ENCODE measurements around the gene TMED8.
"Not testable (repeated sequence)": the region's sequence is repeated elsewhere in the genome, so short reads cannot be mapped to it uniquely, and the experiment has no call there.

TMED8 gene

GRCh38 chr14:77364146-77364545 lies 12.7 kb downstream of the TMED8 start:
- DNase-seq (ENCODE audit: low read depth, low spot score), result no peak

- no peak for DNase-seq (ENCODE audit: low read depth, low spot score)
Observed at GRCh38 chr14:77359626-77360025, 17.3 kb downstream of the TMED8 start.

- no peak for DNase-seq (ENCODE audit: low read depth, low spot score)
Observed at GRCh38 chr14:77356899-77357298, 20.0 kb downstream of the TMED8 start.

GRCh38 chr14:77355811-77356210 lies 21.1 kb downstream of the TMED8 start:
- DNase-seq (ENCODE audit: low read depth, low spot score), result no peak

- no peak for DNase-seq (ENCODE audit: low read depth, low spot score)
Observed at GRCh38 chr14:77353469-77354141, 23.3 kb downstream of the TMED8 start.

- no peak for DNase-seq (ENCODE audit: low read depth, low spot score)
Observed at GRCh38 chr14:77347751-77348150, 29.1 kb downstream of the TMED8 start.

GRCh38 chr14:77346495-77346894 lies 30.4 kb downstream of the TMED8 start:
- DNase-seq (ENCODE audit: low read depth, low spot score), result no peak

GRCh38 chr14:77344377-77344996 lies 32.4 kb downstream of the TMED8 start:
- DNase-seq (ENCODE audit: low read depth, low spot score), result no peak

GRCh38 chr14:77343662-77344061 lies 33.2 kb downstream of the TMED8 start:
- DNase-seq (ENCODE audit: low read depth, low spot score), result no peak

GRCh38 chr14:77342726-77343397 lies 34.0 kb downstream of the TMED8 start:
- DNase-seq (ENCODE audit: low read depth, low spot score), result no peak

- DNase-seq (ENCODE audit: low read depth, low spot score), result no peak
Observed at GRCh38 chr14:77340389-77340788, 36.5 kb downstream of the TMED8 start.

- no peak for DNase-seq (ENCODE audit: low read depth, low spot score)
Observed at GRCh38 chr14:77339407-77339806, 37.5 kb downstream of the TMED8 start.

GRCh38 chr14:77338302-77338701 lies 38.6 kb downstream of the TMED8 start:
- DNase-seq (ENCODE audit: low read depth, low spot score), result no peak

- DNase-seq (ENCODE audit: low read depth, low spot score), result no peak
Observed at GRCh38 chr14:77337880-77338279, 39.0 kb downstream of the TMED8 start.

- not testable (repeated sequence) for DNase-seq (ENCODE audit: low read depth, low spot score)
Observed at GRCh38 chr14:77337255-77337654, 39.6 kb downstream of the TMED8 start.

- no peak for DNase-seq (ENCODE audit: low read depth, low spot score)
Observed at GRCh38 chr14:77335576-77335975, 41.3 kb downstream of the TMED8 start.

- DNase-seq (ENCODE audit: low read depth, low spot score), result no peak
Observed at GRCh38 chr14:77329872-77330271, 47.0 kb downstream of the TMED8 start.

GRCh38 chr14:77327111-77327510 lies 49.8 kb downstream of the TMED8 start:
- DNase-seq (ENCODE audit: low read depth, low spot score), result no peak

GRCh38 chr14:77325746-77326094 lies 51.2 kb downstream of the TMED8 start:
- DNase-seq (ENCODE audit: low read depth, low spot score), result no peak

- no peak for DNase-seq (ENCODE audit: low read depth, low spot score)
Observed at GRCh38 chr14:77324816-77325745, 51.8 kb downstream of the TMED8 start.

GRCh38 chr14:77324289-77324688 lies 52.6 kb downstream of the TMED8 start:
- DNase-seq (ENCODE audit: low read depth, low spot score), result no peak

- no peak for DNase-seq (ENCODE audit: low read depth, low spot score)
Observed at GRCh38 chr14:77323571-77323970, 53.3 kb downstream of the TMED8 start.
